ENCODE data around the gene ITPK1.

ITPK1 gene

GRCh38 chr14:92942136-92942535 is 173.6 kb downstream of the ITPK1 start:
- H3K27ac ChIP-seq: no peak overlapping the region
- TF ChIP-seq CTCF (conservative IDR thresholded peaks at IDR 0.05): no peak
- TF ChIP-seq ZFX (IDR thresholded peaks at IDR 0.05): no peak

DNA sequence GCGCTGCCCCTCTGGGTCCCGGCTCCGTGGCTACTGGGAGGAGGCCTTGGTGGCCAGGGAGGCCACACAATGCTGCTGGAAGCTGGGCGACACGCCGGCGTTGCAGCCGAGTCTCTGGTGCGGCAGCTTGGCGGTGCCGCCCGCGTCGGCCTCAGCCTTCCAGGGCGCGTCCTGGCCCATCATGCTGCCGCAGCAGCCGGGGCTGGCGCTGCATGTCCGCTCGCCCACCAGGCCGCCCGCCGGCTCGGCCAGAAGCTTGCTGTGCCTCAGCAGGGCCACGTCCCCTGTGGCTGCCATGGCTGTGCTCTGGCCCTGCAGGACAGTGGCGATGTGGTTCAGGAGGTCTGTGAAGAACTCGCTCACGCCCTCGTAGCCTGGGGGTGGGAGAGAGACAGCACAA is 174.2 kb downstream of the ITPK1 start:
- H3K27ac ChIP-seq: no peak overlapping the region
- TF ChIP-seq ZFX (IDR thresholded peaks at IDR 0.05): no peak
- no peak for TF ChIP-seq CTCF (conservative IDR thresholded peaks at IDR 0.05)

DNA sequence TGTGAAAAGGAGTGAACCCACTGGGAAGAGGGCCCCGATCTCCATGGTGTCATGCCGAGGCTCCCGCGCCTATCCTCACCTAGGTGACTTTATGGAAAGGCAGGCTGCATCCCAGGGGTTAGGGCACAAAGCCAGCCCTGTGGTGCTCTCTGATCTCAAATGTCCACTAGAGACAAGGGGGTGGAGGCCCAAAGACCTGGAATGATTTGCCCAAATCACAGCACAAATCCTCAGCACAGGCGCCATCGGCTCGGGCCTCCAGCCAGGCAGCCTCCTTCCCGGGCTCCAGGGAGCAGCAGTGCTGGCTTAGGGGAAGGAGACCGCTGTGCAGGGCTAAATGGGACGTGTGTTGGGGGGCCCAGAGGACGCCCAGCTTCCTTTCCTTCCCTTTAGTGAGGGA is 175.2 kb downstream of the ITPK1 start:
- TF ChIP-seq CTCF (conservative IDR thresholded peaks at IDR 0.05) (no peak), ZFX (IDR thresholded peaks at IDR 0.05) (no peak)
- no peak overlapping the region for H3K27ac ChIP-seq

DNA sequence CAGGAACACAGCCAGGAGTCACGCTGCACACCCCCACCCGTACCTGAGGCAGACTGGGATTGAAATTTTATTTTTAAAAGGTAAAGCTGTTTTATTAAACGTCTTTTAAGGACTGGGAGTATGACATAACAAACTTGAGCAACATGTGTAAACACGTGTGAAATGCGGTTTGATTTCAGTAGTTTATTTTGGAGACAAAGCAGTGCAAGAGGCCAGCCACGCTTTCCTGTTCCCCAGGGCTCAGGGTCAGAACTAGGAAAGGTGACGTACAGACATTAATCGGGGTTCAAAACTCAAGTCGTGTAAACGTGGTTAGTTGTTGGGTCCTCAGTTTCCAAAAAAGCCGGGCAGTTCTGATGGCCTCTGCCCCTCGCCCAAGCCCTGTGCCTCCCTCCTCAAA is 176.0 kb downstream of the ITPK1 start:
- no peak overlapping the region for H3K27ac ChIP-seq
- TF ChIP-seq CTCF (conservative IDR thresholded peaks at IDR 0.05) (no peak), ZFX (IDR thresholded peaks at IDR 0.05) (no peak)

DNA sequence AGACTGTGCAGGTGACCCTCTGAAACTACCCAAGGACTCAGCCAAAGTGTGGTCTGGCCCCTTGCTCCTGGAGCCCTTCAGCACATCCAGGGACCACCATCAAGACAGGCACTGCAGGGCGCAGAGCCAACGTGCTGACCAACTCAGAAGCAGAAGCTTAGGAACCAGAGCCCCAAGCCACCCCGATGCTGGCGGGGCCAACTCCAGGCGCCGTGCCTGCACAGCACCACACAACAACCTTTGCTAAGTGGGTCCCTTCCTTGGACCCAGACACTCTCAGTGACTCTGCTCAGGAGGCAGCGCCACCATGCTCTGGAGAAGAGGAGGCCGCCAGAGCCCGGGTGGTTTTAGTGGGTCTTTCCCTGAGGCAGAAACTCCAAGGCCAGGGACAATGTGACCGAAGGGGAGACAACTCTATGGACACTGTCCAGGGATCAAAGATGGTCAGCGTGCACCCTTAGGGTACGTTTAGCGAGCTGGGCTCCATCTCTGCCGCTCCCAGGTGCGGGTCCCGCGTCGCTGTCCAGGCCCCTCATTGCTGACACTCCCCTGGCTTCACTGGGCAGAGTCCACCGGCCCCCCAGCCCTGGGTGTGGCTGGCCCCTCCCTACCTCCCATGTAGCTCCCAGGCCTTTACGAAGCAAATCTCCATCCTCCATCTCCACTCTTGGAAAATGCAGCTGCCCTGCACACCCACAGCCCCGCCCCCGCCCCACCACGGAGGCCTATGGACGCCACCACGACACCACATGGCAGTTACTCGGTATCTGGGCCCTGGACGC is 176.6 kb downstream of the ITPK1 start:
- no peak for TF ChIP-seq ZFX (IDR thresholded peaks at IDR 0.05)
- no peak for TF ChIP-seq CTCF (conservative IDR thresholded peaks at IDR 0.05)
- H3K27ac ChIP-seq: no peak overlapping the region

DNA sequence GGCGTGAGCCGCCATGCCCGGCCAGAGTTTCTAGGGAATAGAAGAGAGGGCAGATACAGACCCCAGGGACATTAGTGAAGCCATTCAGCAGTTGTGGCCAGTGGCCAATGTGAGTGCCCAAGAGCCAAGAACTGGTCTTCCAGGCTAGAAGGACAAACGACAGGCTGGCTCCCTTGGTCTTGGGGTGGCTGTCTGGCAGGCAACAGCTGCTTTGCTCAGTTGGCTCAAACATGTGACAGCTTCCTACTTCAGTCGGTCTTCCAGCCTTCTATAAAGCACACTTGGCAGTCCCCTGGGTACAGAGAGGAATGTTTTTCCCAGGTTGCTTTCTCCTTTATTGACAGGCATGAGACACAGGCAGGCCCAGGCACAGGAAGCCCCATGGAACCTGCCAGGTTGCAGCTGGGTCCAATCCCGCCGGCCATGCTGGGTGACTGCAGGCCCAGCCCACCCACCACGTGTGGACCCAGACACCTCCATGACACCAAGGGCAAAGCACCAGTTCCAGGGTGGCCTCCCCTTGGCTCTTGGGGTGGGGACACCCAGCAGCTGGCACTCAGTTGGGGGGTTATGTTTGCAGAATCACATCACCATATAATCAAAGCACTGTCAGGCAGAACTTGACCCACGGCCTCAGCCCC is 177.4 kb downstream of the ITPK1 start:
- TF ChIP-seq ZFX (IDR thresholded peaks at IDR 0.05): no peak
- TF ChIP-seq CTCF (conservative IDR thresholded peaks at IDR 0.05): no peak

More for the DNA sequence above, 177.4 kb downstream of the ITPK1 start:
- no peak overlapping the region for H3K27ac ChIP-seq
